Transverse colon (tissue), 4 donors: Measurements from ENCODE around the gene TOP2B. TPM values are rescaled to one million over a fixed set of nuclear protein-coding genes. Genes with fewer than 3 reads are reported as not detected.

Experiments used
- DNase-seq: peaks from one replicate; pipeline ENCODE4 v3.0.0-alpha.2; 2019
- H3K27ac ChIP-seq, 4 donors: fragments of 200-600 bp; sonication (generic); 2 replicates each; pipeline ENCODE4 v1.5.1; 2016 to 2018; ENCODE audit warnings: inconsistent platforms in 4 of 4
- H3K27me3 ChIP-seq: fragments of 200-600 bp; sonication (generic); 2 replicates; pipeline ENCODE4 v1.5.1; 2017; ENCODE audit warnings: inconsistent platforms
- H3K36me3 ChIP-seq, 4 donors: fragments of 200-600 bp; sonication (generic); 2 replicates each; pipeline ENCODE4 v1.5.1; 2017 to 2019; ENCODE audit warnings: inconsistent platforms in 4 of 4
- H3K4me1 ChIP-seq, 4 donors: fragments of 200-600 bp; sonication (generic); 2 replicates each; pipeline ENCODE4 v1.5.1; 2017 to 2020; ENCODE audit warnings: inconsistent platforms in 4 of 4
- H3K4me3 ChIP-seq, 4 donors: fragments of 200-600 bp; sonication (generic); 1 replicate in 1 of 4; 2 replicates in 3 of 4; pipeline versions ENCODE4 v1.5.1 to v1.6.1; 2017 to 2019; ENCODE audit warnings: inconsistent platforms in 4 of 4
- H3K9me3 ChIP-seq, 2 donors: fragments of 200-600 bp; sonication (generic); 2 replicates each; pipeline ENCODE4 v1.5.1; 2017 to 2019; ENCODE audit warnings: inconsistent platforms in 2 of 2
- EP300 ChIP-seq: sonication (generic); formaldehyde crosslinking; IDR thresholded peaks from one replicate; pipeline ENCODE4 v1.6.1; 2017; ENCODE audit warnings: antibody characterized with exemption, low read depth
- POLR2A ChIP-seq: fragments of 450-650 bp; IDR thresholded peaks from one replicate; pipeline ENCODE4 v1.6.1; 2016; ENCODE audit warnings: antibody characterized with exemption, mild to moderate bottlenecking, moderate library complexity
- POLR2AphosphoS5 ChIP-seq, 3 donors: sonication (generic); formaldehyde crosslinking; IDR thresholded peaks; one replicate each; pipeline ENCODE4 v1.6.1; 2016; ENCODE audit warnings: antibody characterized with exemption in 3 of 3
- WGBS, 2 donors: methylation state at CpG; one replicate each; pipeline ENCODE4 v1.1.5; 2018; ENCODE audit warnings: low coverage in 1 of 2; 5-methylcytosine and 5-hydroxymethylcytosine counted together
- in situ Hi-C, 4 donors: fragments of 200-750 bp; cut with MboI; loops; one replicate each; pipeline versions ENCODE4 v1.15.0 to v1.15.1; 2017; ENCODE audit warnings: low sequenced_read_pairs in 3 of 4, low pct_ligation_motif_present in 1 of 4, low pct_unique_long_range_greater_than_20kb in 1 of 4
- intact Hi-C: fragments of 100-400 bp; cut with DNase I; formaldehyde crosslinking; loops from one replicate; pipeline ENCODE4 v1.15.1; 2023; ENCODE audit warnings: low total_unique reads
- total RNA-seq, 4 donors: library from RNA; depleted of rRNA; stranded (reverse); fragments of >200 nt; gene quantifications; one replicate each; pipeline ENCODE4 v1.1.0, GENCODE V29; 2016
- TF ChIP-seq, protein P1 (sequence below), 5 experiments: fragments of 200-600 bp in 3 of 5; fragments of 450-650 bp in 2 of 5; sonication (generic) in 3 of 5; IDR thresholded peaks; 1 replicate in 2 of 5; 2 replicates in 3 of 5; pipeline ENCODE4 v1.5.1; 2016 to 2017; ENCODE audit warnings: antibody characterized with exemption in 5 of 5, inconsistent platforms in 3 of 5, mild to moderate bottlenecking in 2 of 5, moderate library complexity in 1 of 5

The TOP2B gene
- total RNA-seq, 4 donors from 2014 or later = 37.4 to 104 (median 71.5) TPM

DNA sequence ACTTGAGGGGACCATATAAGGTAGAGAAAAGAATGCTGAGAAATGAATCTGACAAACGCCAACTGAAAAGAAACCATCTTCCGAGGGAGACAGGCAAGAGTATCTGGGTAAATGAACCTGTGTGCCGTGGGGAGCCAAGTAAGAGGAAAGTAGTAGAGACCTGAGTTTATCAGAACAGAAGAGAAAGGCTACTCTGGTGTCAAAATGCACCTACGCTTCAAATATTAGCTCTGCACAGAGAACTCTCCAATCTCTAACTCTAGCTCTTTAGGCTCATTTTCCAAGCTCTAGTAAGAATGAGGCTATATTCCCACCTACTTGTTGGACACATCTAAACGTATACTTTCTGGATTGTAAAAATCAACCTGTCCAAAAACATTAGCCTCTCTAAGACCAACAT lies 53.5 kb downstream of the TOP2B start:
- Histone ChIP-seq H3K36me3 (peaks cover 0 to 86% (median 42%) of the 10 kb centered on the region in 4 donors), H3K4me3 (no peak overlapping the region), H3K4me1 (no peaks in the 10 kb centered on the region), H3K9me3 (no peaks in the 10 kb centered on the region), H3K27ac (no peak overlapping the region), H3K27me3 (no peaks in the 10 kb centered on the region)
- 94 to 98% methylated on average over 5 of the region's 5 CpGs for WGBS, 2 donors
- in situ Hi-C loops (no loop called here), intact Hi-C loops (no loop called here)
- no peak for DNase-seq
- TF ChIP-seq EP300 (no peak), POLR2AphosphoS5 (IDR thresholded peaks at IDR 0.05) (no peak), POLR2A (no peak)
- TF ChIP-seq, protein P1, sequence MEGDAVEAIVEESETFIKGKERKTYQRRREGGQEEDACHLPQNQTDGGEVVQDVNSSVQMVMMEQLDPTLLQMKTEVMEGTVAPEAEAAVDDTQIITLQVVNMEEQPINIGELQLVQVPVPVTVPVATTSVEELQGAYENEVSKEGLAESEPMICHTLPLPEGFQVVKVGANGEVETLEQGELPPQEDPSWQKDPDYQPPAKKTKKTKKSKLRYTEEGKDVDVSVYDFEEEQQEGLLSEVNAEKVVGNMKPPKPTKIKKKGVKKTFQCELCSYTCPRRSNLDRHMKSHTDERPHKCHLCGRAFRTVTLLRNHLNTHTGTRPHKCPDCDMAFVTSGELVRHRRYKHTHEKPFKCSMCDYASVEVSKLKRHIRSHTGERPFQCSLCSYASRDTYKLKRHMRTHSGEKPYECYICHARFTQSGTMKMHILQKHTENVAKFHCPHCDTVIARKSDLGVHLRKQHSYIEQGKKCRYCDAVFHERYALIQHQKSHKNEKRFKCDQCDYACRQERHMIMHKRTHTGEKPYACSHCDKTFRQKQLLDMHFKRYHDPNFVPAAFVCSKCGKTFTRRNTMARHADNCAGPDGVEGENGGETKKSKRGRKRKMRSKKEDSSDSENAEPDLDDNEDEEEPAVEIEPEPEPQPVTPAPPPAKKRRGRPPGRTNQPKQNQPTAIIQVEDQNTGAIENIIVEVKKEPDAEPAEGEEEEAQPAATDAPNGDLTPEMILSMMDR (IDR thresholded peaks at IDR 0.05) = no peak

GRCh38 chr3:25610779-25611178 lies 53.9 kb downstream of the TOP2B start:
- H3K36me3 ChIP-seq = peaks cover 0 to 89% (median 43%) of the 10 kb centered on the region in 4 donors
- H3K27ac ChIP-seq = no peak overlapping the region
- intact Hi-C loops (no loop called here), in situ Hi-C loops (no loop called here)
- no peak overlapping the region for H3K4me3 ChIP-seq
- TF ChIP-seq POLR2A (no peak), EP300 (no peak), POLR2AphosphoS5 (IDR thresholded peaks at IDR 0.05) (no peak)
- TF ChIP-seq, protein P1 (IDR thresholded peaks at IDR 0.05) = no peak
- no peak for DNase-seq
- no peaks in the 10 kb centered on the region for H3K27me3 ChIP-seq
- H3K9me3 ChIP-seq = no peaks in the 10 kb centered on the region
- H3K4me1 ChIP-seq = no peaks in the 10 kb centered on the region

DNA sequence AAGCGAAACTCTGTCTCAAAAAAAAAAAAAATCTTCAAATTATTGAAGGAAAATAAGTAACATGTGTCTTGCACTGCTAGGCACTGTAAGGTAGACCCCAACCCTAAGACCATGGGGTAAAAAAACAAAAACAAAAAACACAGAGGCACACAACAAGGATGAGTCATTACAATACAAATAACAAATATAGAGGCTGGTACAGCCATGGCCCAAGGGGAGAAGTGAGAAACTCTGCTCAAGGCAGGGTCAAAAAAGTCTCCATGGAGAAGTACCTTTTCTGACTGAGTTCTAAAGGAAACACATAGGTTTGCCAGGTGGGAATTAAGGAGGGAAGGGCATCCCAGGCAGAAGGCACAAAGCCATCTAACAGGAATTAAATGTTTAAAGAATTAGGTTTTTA lies 54.5 kb downstream of the TOP2B start:
- no peaks in the 10 kb centered on the region for H3K27me3 ChIP-seq
- intact Hi-C loops = no loop called here
- no peaks in the 10 kb centered on the region for H3K9me3 ChIP-seq
- no peak overlapping the region for H3K27ac ChIP-seq
- TF ChIP-seq POLR2A = no peak
- no peak for TF ChIP-seq POLR2AphosphoS5 (IDR thresholded peaks at IDR 0.05)
- TF ChIP-seq, protein P1 (IDR thresholded peaks at IDR 0.05) = no peak
- no peak for TF ChIP-seq EP300
- WGBS, 2 donors = 100% methylated on average over 1 of the region's 1 CpG
- H3K36me3 ChIP-seq = peaks cover 0 to 87% (median 42%) of the 10 kb centered on the region in 4 donors
- in situ Hi-C loops = no loop called here
- H3K4me1 ChIP-seq = no peaks in the 10 kb centered on the region
- no peak for DNase-seq
- no peak overlapping the region for H3K4me3 ChIP-seq

GRCh38 chr3:25604107-25604805 lies 60.5 kb downstream of the TOP2B start:
- no peak for TF ChIP-seq EP300
- no peak for TF ChIP-seq POLR2A
- no peak overlapping the region for H3K27ac ChIP-seq

DNA sequence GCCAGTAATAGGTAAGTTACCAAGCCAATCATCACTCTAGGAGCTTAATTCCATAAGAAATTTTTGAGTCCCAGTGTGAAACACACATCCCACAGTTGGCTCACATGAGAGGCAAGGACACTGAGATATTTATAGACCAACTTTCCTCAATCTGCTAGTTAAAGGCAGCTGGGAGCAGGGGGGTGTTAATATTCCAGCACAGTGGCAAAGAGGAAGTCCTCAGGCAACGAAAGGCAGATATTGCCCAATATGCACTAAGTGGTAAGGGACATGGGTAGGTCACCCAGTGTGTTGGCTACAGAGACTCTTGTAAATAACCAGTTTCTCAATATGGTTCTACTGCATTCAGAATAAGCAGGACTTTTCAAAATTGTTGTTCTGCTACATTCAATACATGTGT lies 61.0 kb downstream of the TOP2B start:
- TF ChIP-seq POLR2AphosphoS5 (IDR thresholded peaks at IDR 0.05) (no peak), EP300 (no peak), POLR2A (no peak)
- TF ChIP-seq, protein P1 (IDR thresholded peaks at IDR 0.05) = no peak
- Histone ChIP-seq H3K4me3 (no peak overlapping the region), H3K9me3 (no peaks in the 10 kb centered on the region), H3K27ac (no peak overlapping the region), H3K27me3 (no peaks in the 10 kb centered on the region), H3K4me1 (no peaks in the 10 kb centered on the region), H3K36me3 (peaks cover 0 to 61% (median 20%) of the 10 kb centered on the region in 4 donors)
- intact Hi-C loops = no loop called here
- WGBS, 2 donors = 50 to 92% methylated on average over 1 of the region's 1 CpG
- DNase-seq = no peak
- in situ Hi-C loops = no loop called here

More at GRCh38 chr3:25604107-25604805, 60.5 kb downstream of the TOP2B start:
- Histone ChIP-seq H3K4me1 (no peaks in the 10 kb centered on the region), H3K36me3 (peaks cover 0 to 59% (median 22%) of the 10 kb centered on the region in 4 donors), H3K4me3 (no peak overlapping the region), H3K9me3 (no peaks in the 10 kb centered on the region), H3K27me3 (no peaks in the 10 kb centered on the region)
- in situ Hi-C loops = no loop called here
- intact Hi-C loops = no loop called here
- whole genome bisulfite sequencing, 2 donors = 82 to 94% methylated on average over 5 of the region's 5 CpGs
- DNase-seq = no peak
